ENCODE results near the gene PRAMEF20.
"Not testable (repeated sequence)": the region's sequence is repeated elsewhere in the genome, so short reads cannot be mapped to it uniquely, and the experiment has no call there.

GRCh38 chr1:13364928-13365327, 45.3 kb upstream of the PRAMEF20 start:
- TF ChIP-seq POLR2A (IDR thresholded peaks at IDR 0.05); CTCF (IDR thresholded peaks at IDR 0.05 in 4 of 5, conservative IDR thresholded peaks at IDR 0.05 in 1 of 5): not testable (repeated sequence)

Measured in gastrocnemius medialis (tissue), 4 donors.